ENCODE data around the gene FCN1. TPM values are rescaled to one million over a fixed set of nuclear protein-coding genes. Genes with fewer than 3 reads are reported as not detected.

Gene FCN1
- total and polyA plus RNA-seq, 2 of the 8 experiments (the other 6 are each of a cell fraction or from before 2014, with no cell fraction given), result not detected

GRCh38 chr9:134955801-134956200 lies 38.1 kb upstream of the FCN1 start:
- H3K23me2 ChIP-seq (ENCODE audit: low read depth, low read length), result peaks cover 7% of the 10 kb centered on the region; the same call in 1 of the 2 replicates
- H4K20me1 ChIP-seq (replicated peaks in 1 of 2; ENCODE audit: control insufficient read depth in 1 of 2, insufficient read depth in 2 of 2, low read length in 2 of 2), result peaks cover 0 to 2% of the 10 kb centered on the region in 2 experiments
- ChIA-PET CTCF (ENCODE audit: partially characterized antibody) (interaction anchor here (0.7 to 1.1 kb wide), 4 partner anchors 8 to 557 kb away, joined by 3 read pairs; no protein-coding TSS in a partner anchor), POLR2A (ENCODE audit: partially characterized antibody) (no interaction called here)
- H3K18ac ChIP-seq (ENCODE audit: extremely low read depth, low read length), result no peak overlapping the region
- no peak overlapping the region for H2BK5ac ChIP-seq (ENCODE audit: low read depth, low read length)
- no peak overlapping the region for H3K27ac ChIP-seq (ENCODE audit: low read depth, low read length)
- H3K4me1 ChIP-seq (replicated peaks in 1 of 4; ENCODE audit: control insufficient read depth in 3 of 4, insufficient read depth in 4 of 4, low read length in 3 of 4), result no peaks in the 10 kb centered on the region
- H2BK120ac ChIP-seq (replicated peaks; ENCODE audit: low read depth, low read length), result no peak overlapping the region
- H2AFZ ChIP-seq (ENCODE audit: low read length), result no peak overlapping the region
- no peak overlapping the region for H4K5ac ChIP-seq (ENCODE audit: insufficient read length, low read depth, low read length)
- H3K36me3 ChIP-seq (ENCODE audit: control insufficient read depth in 2 of 4, insufficient read depth in 4 of 4, low read length in 3 of 4), result no peaks in the 10 kb centered on the region
- no peak overlapping the region for H4K91ac ChIP-seq (replicated peaks; ENCODE audit: insufficient read length, low read length)
- no peak overlapping the region for H3K4me2 ChIP-seq (ENCODE audit: insufficient read depth in 1 of 2, low read depth in 2 of 2, low read length in 2 of 2)
- H4K8ac ChIP-seq (ENCODE audit: extremely low read depth, insufficient read depth, low read length), result no peak overlapping the region
- WGBS, 2 experiments (ENCODE audit: extremely low coverage in 1 of 2, insufficient coverage in 1 of 2, insufficient read length in 1 of 2, insufficient replicate concordance in 2 of 2, low coverage in 1 of 2, low lambda C conversion rate in 2 of 2, missing lambda C conversion rate in 1 of 2), result 83% methylated on average over 6 of the region's 7 CpGs; no CpG with 5 or more reads in 1 of the 2 experiments
- no peaks in the 10 kb centered on the region for H3K79me2 ChIP-seq (ENCODE audit: control insufficient read depth in 1 of 2, insufficient read depth in 2 of 2, low read length in 2 of 2)
- no peak overlapping the region for H2AK5ac ChIP-seq (ENCODE audit: low read depth, low read length)
- H2BK12ac ChIP-seq (ENCODE audit: low read depth, low read length), result no peak overlapping the region
- no peak overlapping the region for H2BK15ac ChIP-seq (ENCODE audit: low read length)
- H3K4ac ChIP-seq (replicated peaks; ENCODE audit: insufficient read length, low read depth, low read length), result no peak overlapping the region
- H3K27me3 ChIP-seq (replicated peaks in 1 of 4; ENCODE audit: control insufficient read depth in 3 of 4, extremely low read depth in 1 of 4, insufficient read depth in 3 of 4, low read length in 3 of 4), result no peaks in the 10 kb centered on the region
- H3K9me3 ChIP-seq (ENCODE audit: insufficient read depth in 2 of 2, low read depth in 1 of 2, low read length in 1 of 2), result no peaks in the 10 kb centered on the region; a peak in 1 of 4 replicates
- no peak overlapping the region for H3K14ac ChIP-seq (ENCODE audit: insufficient read length)
- no peak for TF ChIP-seq KDM4A (IDR thresholded peaks at IDR 0.05; ENCODE audit: low read depth, low read length, severe bottlenecking)
- no peak for TF ChIP-seq MAX (IDR thresholded peaks at IDR 0.05)
- H3K23ac ChIP-seq (ENCODE audit: insufficient read length), result no peak overlapping the region
- H3K9ac ChIP-seq (replicated peaks in 1 of 4; ENCODE audit: extremely low read depth in 1 of 4, low read depth in 3 of 4, low read length in 3 of 4), result no peak overlapping the region
- H3K79me1 ChIP-seq (ENCODE audit: low read depth, low read length), result no peaks in the 10 kb centered on the region
- no peak for DNase-seq (ENCODE audit: low read depth in 1 of 2, low spot score in 2 of 2)
- FAIRE-seq, result no peak
- no peak overlapping the region for H2BK20ac ChIP-seq (ENCODE audit: low read length)
- H3K56ac ChIP-seq (replicated peaks; ENCODE audit: insufficient read length, low read depth, low read length), result no peak overlapping the region
- no peak overlapping the region for H3K4me3 ChIP-seq (ENCODE audit: extremely low read depth in 1 of 4, insufficient read depth in 2 of 4, low read depth in 3 of 4, low read length in 4 of 4)

Measured in H1 (cell line).